ENCODE measurements around the gene DCX.

The DCX gene

DNA sequence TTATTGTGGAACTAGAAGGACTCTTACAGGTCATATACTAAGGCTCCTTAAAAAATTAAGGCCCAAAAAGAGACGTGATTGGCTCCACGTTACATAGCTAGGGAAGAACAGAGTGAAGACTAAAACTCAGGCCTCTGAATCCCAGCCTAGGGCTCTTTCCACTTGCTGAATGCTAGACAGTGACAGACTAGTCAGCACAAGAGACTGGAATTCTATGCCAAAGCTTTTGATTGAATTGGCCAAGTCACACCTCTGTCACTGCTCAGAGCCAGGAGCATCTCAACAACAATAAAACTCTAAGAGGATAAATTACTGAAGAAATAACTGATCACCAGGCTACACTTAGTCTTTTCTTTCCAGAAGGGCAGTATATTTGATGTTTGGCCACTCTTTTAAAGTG, 16.8 kb downstream of the DCX start:
- DNase-seq (ENCODE audit: low read depth) = no peak
- H3K4me3 ChIP-seq (ENCODE audit: low read length) = no peak overlapping the region
- TF ChIP-seq, protein P1, sequence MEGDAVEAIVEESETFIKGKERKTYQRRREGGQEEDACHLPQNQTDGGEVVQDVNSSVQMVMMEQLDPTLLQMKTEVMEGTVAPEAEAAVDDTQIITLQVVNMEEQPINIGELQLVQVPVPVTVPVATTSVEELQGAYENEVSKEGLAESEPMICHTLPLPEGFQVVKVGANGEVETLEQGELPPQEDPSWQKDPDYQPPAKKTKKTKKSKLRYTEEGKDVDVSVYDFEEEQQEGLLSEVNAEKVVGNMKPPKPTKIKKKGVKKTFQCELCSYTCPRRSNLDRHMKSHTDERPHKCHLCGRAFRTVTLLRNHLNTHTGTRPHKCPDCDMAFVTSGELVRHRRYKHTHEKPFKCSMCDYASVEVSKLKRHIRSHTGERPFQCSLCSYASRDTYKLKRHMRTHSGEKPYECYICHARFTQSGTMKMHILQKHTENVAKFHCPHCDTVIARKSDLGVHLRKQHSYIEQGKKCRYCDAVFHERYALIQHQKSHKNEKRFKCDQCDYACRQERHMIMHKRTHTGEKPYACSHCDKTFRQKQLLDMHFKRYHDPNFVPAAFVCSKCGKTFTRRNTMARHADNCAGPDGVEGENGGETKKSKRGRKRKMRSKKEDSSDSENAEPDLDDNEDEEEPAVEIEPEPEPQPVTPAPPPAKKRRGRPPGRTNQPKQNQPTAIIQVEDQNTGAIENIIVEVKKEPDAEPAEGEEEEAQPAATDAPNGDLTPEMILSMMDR (conservative IDR thresholded peaks at IDR 0.05; ENCODE audit: low read length) = no peak

DNA sequence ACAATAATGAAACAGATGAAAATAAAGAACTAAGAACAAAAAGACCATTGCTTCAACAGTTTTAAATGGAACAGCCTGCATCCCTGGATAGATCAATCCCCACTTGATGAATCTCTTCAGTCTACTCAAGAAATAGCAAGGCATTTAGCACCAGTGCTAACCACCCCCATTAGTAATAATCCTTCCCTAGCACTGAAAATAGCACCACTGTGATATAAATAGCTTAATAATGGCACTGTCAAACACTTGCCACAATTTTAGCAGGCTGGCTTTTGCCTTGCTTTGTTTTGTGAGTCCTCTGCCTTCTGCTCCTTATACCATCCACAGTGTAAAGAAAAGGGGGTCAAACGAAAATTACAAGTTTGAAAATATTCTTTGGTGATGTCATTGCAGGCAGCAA, 17.4 kb downstream of the DCX start:
- H3K4me3 ChIP-seq (ENCODE audit: low read length) = no peak overlapping the region
- TF ChIP-seq, protein P1 (conservative IDR thresholded peaks at IDR 0.05; ENCODE audit: low read length) = no peak
- DNase-seq (ENCODE audit: low read depth) = no peak

DNA sequence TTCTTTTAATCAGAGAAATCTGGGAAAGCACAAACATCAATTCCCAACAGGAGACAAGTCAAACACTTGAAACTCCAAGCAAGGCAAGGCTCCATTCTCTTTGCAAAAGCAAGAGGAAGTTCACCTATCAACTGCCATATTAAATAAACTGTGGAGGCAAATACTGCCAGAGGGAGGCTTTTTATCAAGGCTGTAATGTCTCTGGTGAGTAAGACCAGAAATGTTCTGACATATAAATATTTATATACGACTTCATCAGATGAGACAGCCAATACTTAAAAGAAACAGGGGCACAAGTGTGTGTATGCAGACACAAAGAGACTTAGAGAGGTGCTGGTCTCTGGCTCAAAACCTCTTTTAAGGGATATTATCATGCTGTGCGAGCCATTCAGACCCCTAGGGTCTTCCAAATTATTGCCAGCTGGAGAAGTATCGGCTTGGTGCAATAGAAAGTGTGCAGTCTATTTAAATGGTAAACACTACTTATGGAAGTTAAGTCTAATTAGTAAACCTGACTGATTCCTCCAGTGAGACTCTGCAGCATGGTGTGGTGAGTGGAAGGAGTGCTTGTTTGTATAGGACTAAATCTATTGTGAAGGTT, 24.4 kb downstream of the DCX start:
- no peak for DNase-seq (ENCODE audit: low read depth)

DNA sequence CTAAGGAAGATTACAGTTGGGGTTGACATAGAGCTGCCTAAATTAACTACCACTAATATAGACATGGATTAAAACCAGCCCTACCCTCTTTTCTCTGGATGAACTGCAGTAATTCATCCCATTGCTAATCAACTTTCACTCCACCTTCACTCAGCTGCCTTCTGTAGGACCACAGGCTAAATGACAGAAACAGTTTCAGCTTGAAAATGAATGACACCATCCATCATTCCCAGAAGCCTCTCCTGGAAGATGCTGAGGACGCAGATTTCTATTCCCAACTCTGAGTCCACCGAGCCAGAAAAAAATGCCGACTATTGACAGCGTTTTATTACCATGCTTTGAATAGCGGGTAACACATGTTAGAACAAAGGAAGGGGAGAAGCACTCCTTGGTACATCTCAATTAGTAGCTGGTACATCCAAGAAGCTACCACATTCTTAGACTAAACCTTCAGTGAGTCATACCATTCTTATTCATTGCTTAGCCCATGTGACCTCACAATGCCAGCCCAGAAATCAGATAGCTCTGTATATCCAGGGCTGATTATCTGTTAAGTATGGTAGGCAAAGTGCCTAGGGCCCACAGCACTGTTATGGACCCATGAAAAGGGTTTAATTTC, 25.3 kb downstream of the DCX start:
- TF ChIP-seq, protein P1 (conservative IDR thresholded peaks at IDR 0.05; ENCODE audit: low read length) = no peak
- DNase-seq (ENCODE audit: low read depth) = no peak
- no peak overlapping the region for H3K4me3 ChIP-seq (ENCODE audit: low read length)

More for the DNA sequence above, 24.4 kb downstream of the DCX start:
- TF ChIP-seq, protein P1 (conservative IDR thresholded peaks at IDR 0.05; ENCODE audit: low read length) = no peak
- no peak overlapping the region for H3K4me3 ChIP-seq (ENCODE audit: low read length)

DNA sequence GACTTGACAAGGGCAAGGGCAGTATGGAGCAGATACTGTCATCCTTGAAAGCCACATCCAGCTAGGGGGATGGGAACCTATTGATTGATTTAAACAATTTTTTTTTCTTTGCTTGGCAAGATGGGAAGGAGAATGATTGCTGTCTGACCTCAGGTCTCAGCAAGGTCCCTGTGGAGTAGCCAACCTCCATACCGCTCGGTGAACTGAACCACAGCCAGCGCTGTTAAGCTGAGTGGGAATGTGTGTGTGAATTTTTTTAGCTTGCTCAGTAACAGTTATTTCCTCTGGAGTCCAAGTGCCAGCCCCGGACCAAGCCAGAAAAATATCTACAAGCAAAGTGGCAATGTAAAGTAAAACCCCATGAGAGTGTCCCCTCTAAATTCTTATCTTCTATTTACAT, 25.9 kb downstream of the DCX start:
- no peak for DNase-seq (ENCODE audit: low read depth)
- TF ChIP-seq, protein P1 (conservative IDR thresholded peaks at IDR 0.05; ENCODE audit: low read length) = no peak
- H3K4me3 ChIP-seq (ENCODE audit: low read length) = no peak overlapping the region

DNA sequence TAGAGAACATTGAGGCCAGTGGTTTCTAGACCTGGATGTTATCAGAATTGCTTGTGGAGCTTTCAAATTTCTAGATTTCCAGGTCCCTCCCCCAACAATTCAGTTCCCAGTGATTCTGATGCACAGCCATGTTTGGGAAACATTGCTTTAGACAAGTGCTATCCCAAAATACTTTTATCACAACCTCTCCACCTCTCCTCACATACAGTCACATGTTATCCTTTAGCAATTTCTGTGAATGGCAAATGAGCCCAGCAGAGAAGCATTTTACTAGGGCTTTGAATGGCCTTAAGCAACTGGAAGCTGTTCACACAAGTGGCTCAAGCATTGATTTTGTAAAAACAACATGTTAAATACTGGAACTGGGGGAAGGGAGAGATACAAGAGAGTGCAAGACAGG, 29.7 kb downstream of the DCX start:
- H3K4me3 ChIP-seq (ENCODE audit: low read length) = no peak overlapping the region
- DNase-seq (ENCODE audit: low read depth) = no peak
- TF ChIP-seq, protein P1 (conservative IDR thresholded peaks at IDR 0.05; ENCODE audit: low read length) = no peak

DNA sequence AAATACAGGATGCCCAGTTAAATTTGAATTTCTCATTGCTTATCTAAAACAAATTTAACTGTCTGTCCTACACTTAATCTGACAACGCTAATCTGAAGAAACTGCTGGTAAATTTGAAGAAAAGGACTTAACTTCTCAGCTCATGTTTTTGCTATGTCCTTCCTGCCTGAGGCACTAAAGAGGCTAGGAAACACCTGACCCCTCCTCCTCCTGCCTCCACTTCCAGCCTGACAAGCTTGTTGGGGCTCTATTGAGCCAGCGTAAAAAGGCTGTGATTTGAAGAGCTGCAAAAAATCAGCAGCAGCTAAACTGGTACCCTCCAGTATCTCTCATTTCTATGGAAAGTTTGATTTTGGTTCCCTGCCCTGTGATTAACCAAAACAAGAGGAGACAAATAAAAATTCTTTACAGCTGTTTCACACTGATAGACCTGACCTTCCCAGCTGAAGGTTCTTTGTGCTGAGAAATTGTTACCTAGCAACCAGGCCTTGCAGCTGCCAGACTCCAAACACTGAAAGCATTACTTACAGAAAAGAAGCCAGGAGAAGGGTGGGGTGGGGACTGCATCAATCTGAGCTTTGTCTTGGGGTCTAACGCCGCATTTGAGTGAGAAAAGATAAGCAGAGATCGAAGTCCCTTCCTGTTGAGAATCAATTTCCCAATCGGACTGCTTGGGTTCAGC, 35.0 kb downstream of the DCX start:
- no peak for DNase-seq (ENCODE audit: low read depth)
- TF ChIP-seq, protein P1 (conservative IDR thresholded peaks at IDR 0.05; ENCODE audit: low read length) = no peak
- no peak overlapping the region for H3K4me3 ChIP-seq (ENCODE audit: low read length)

Measured in AG10803 (cell line).